Tibial artery (tissue), 4 donors: ENCODE data around the gene CFAP54.

Source experiments
- DNase-seq, 2 donors: peaks; one replicate each; pipeline ENCODE4 v3.0.0-alpha.2; 2019
- H3K27ac ChIP-seq, 2 donors: fragments of 200-600 bp; sonication (generic) in 1 of 2; 1 replicate in 1 of 2; 2 replicates in 1 of 2; pipeline ENCODE4 v1.5.1; 2018 to 2019; ENCODE audit warnings: mild to moderate bottlenecking in 1 of 2
- H3K27me3 ChIP-seq, 2 donors: fragments of 200-600 bp; sonication (generic) in 1 of 2; one replicate each; pipeline versions ENCODE4 v1.5.1 to v1.6.0; 2016 to 2019
- H3K36me3 ChIP-seq, 3 donors: fragments of 200-600 bp; sonication (generic) in 2 of 3; one replicate each; pipeline ENCODE4 v1.5.1; 2016 to 2019; ENCODE audit warnings: mild to moderate bottlenecking in 2 of 3
- H3K4me1 ChIP-seq, 4 donors: fragments of 200-600 bp; sonication (generic) in 2 of 4; 1 replicate in 3 of 4; 2 replicates in 1 of 4; pipeline ENCODE4 v1.5.1; 2016 to 2019
- H3K4me3 ChIP-seq, 2 donors: fragments of 200-600 bp; sonication (generic) in 1 of 2; 1 replicate in 1 of 2; 2 replicates in 1 of 2; pipeline ENCODE4 v1.5.1; 2018 to 2019; ENCODE audit warnings: mild to moderate bottlenecking in 2 of 2
- H3K9me3 ChIP-seq, 3 donors: fragments of 200-600 bp; sonication (generic) in 1 of 3; one replicate each; pipeline ENCODE4 v1.5.1; 2016 to 2019
- intact Hi-C: fragments of 100-400 bp; cut with DNase I; formaldehyde crosslinking; loops from one replicate; pipeline ENCODE4 v1.15.0; 2023; ENCODE audit warnings: low total_unique reads
- TF ChIP-seq, protein P1 (sequence below), 2 experiments: fragments of 200-600 bp in 1 of 2; fragments of 450-650 bp in 1 of 2; IDR thresholded peaks; one replicate each; pipeline ENCODE4 v1.5.1; 2017 to 2019; ENCODE audit warnings: antibody characterized with exemption in 2 of 2, mild to moderate bottlenecking in 1 of 2, moderate library complexity in 1 of 2

Gene CFAP54

GRCh38 chr12:96846293-96846692 lies 356.9 kb downstream of the CFAP54 start:
- Histone ChIP-seq H3K4me3 (no peak overlapping the region), H3K9me3 (no peaks in the 10 kb centered on the region), H3K4me1 (no peaks in the 10 kb centered on the region), H3K36me3 (no peaks in the 10 kb centered on the region), H3K27me3 (no peaks in the 10 kb centered on the region), H3K27ac (no peak overlapping the region)
- TF ChIP-seq, protein P1, sequence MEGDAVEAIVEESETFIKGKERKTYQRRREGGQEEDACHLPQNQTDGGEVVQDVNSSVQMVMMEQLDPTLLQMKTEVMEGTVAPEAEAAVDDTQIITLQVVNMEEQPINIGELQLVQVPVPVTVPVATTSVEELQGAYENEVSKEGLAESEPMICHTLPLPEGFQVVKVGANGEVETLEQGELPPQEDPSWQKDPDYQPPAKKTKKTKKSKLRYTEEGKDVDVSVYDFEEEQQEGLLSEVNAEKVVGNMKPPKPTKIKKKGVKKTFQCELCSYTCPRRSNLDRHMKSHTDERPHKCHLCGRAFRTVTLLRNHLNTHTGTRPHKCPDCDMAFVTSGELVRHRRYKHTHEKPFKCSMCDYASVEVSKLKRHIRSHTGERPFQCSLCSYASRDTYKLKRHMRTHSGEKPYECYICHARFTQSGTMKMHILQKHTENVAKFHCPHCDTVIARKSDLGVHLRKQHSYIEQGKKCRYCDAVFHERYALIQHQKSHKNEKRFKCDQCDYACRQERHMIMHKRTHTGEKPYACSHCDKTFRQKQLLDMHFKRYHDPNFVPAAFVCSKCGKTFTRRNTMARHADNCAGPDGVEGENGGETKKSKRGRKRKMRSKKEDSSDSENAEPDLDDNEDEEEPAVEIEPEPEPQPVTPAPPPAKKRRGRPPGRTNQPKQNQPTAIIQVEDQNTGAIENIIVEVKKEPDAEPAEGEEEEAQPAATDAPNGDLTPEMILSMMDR (IDR thresholded peaks at IDR 0.05) = no peak
- intact Hi-C loops = no loop called here
- no peak for DNase-seq

DNA sequence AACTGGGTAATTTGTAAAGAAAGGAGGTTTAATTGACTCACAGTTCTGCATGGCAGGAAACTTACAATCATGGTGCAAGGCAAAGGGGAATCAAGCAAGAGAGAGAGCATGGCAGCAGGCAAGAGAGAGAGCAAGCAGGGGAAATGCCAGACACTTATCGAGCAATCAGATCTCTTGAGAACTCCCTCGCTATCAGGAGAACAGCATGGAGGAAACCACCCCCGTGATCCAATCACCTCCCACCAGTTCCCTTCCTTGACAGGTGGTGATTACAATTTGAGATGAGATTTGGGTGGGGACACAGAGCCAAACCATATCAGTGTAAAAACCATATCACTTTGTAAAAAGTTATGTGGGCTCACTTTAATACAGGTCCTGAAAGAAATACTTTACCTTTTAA lies 361.3 kb downstream of the CFAP54 start:
- no peak for DNase-seq
- H3K9me3 ChIP-seq = no peaks in the 10 kb centered on the region

DNA sequence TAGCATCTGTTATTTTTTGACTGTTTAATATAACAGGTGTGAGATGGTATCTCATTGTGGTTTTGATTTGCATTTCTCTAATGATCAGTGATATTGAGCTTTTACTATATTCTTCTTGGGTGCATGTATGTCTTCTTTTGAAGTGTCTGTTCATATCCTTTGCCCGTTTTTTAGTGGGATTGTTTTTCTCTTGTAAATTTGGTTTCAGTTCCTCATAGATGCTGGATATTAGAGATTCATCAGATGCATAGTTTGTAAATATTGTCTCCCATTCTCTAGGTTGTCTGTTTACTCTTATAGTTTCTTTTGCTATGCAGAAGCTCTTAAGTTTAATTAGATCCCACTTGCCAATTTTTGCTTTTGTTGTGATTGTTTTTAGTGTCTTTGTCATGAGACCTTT lies 368.8 kb downstream of the CFAP54 start:
- intact Hi-C loops = no loop called here
- TF ChIP-seq, protein P1 (IDR thresholded peaks at IDR 0.05) = no peak
- no peak overlapping the region for H3K27ac ChIP-seq
- no peak overlapping the region for H3K4me3 ChIP-seq
- no peaks in the 10 kb centered on the region for H3K9me3 ChIP-seq
- H3K4me1 ChIP-seq = no peaks in the 10 kb centered on the region
- H3K36me3 ChIP-seq = no peaks in the 10 kb centered on the region
- no peak for DNase-seq
- no peaks in the 10 kb centered on the region for H3K27me3 ChIP-seq

More for the DNA sequence above, 361.3 kb downstream of the CFAP54 start:
- no peaks in the 10 kb centered on the region for H3K4me1 ChIP-seq
- no peaks in the 10 kb centered on the region for H3K36me3 ChIP-seq
- H3K4me3 ChIP-seq = no peak overlapping the region
- intact Hi-C loops = no loop called here
- TF ChIP-seq, protein P1 (IDR thresholded peaks at IDR 0.05) = no peak
- H3K27ac ChIP-seq = no peak overlapping the region
- H3K27me3 ChIP-seq = no peaks in the 10 kb centered on the region

DNA sequence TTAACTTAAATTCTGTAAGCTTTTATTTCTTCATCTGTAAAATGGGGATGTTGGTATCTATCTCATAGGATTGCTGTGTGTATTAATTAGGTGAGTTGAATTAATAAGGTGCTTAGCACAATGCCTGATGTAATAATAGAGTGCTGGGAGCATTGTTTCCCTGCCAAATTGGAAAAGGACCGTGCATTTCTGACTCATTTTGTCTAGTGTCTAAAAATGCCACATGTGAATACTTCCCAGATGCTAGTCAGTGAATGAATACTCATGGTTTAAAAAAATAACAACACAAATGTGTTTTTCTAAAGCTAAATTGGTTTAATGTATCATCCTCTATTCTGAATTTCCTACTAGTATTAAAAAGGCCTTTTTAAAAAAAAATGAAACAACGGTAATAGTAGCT lies 372.3 kb downstream of the CFAP54 start:
- TF ChIP-seq, protein P1 (IDR thresholded peaks at IDR 0.05) = no peak
- intact Hi-C loops = no loop called here
- Histone ChIP-seq H3K36me3 (no peaks in the 10 kb centered on the region), H3K4me3 (no peak overlapping the region), H3K27me3 (no peaks in the 10 kb centered on the region), H3K9me3 (no peaks in the 10 kb centered on the region), H3K27ac (no peak overlapping the region), H3K4me1 (no peaks in the 10 kb centered on the region)
- no peak for DNase-seq

DNA sequence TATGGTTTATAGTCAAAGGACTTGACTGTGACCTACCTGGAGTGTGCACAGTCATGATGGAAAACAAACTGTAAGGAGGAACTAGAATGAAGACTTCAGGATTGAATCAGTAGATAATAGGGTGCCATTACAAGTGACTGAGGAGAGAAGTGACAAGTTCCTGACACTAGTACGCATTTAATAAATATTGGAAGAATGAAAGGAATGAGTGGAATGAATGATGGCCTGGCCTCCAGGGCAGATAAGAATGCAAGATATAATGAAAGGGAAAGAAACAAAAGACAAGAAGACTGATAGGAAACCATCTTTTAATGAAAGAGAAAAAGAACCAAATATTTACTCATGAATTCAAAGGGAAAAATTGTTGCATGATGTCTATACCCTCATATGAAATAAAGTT lies 372.9 kb downstream of the CFAP54 start:
- Histone ChIP-seq H3K27ac (no peak overlapping the region), H3K27me3 (no peaks in the 10 kb centered on the region), H3K4me3 (no peak overlapping the region), H3K9me3 (no peaks in the 10 kb centered on the region), H3K36me3 (no peaks in the 10 kb centered on the region), H3K4me1 (no peaks in the 10 kb centered on the region)
- intact Hi-C loops = no loop called here
- TF ChIP-seq, protein P1 (IDR thresholded peaks at IDR 0.05) = no peak
- DNase-seq = no peak

DNA sequence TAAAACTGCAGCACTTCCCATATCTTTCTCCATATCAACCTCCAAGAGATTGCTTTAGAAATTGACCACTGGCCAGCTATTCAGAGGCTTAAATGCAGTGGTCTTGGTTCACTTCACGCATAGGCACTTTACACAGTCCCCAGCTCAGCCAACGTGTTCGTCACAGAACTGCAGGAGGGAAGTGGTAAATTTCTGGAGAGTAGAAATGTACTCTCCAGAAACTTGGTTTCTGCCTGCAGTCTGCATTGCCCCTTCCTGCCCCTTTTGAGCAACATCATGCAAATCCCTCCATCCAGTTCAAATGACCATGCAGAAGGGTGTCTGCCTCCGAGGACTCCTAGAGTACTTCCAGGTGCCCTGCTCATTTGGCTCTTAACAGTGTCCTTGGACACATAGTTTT lies 375.0 kb downstream of the CFAP54 start:
- no peak for DNase-seq
- Histone ChIP-seq H3K4me1 (no peaks in the 10 kb centered on the region), H3K4me3 (no peak overlapping the region), H3K36me3 (no peaks in the 10 kb centered on the region), H3K27me3 (no peaks in the 10 kb centered on the region), H3K9me3 (no peaks in the 10 kb centered on the region), H3K27ac (no peak overlapping the region)
- intact Hi-C loops = no loop called here
- TF ChIP-seq, protein P1 (IDR thresholded peaks at IDR 0.05) = no peak
